HepG2 (cell line): ENCODE measurements around the gene HEXD. TPM values are rescaled to one million over a fixed set of nuclear protein-coding genes. Genes with fewer than 3 reads are reported as not detected.

ENCODE experiments used
- AGO2 ChIP-seq: fragments of 200-400 bp; formaldehyde crosslinking; optimal IDR thresholded peaks from 2 replicates; pipeline ENCODE3; 2017; ENCODE audit warnings: mild to moderate bottlenecking, low read depth, low read length, moderate library complexity
- BHLHE40 ChIP-seq: IDR thresholded peaks from 2 replicates; pipeline ENCODE4 v1.6.1; 2011; ENCODE audit warnings: low read length, improper control_type of control experiment
- MAF1 ChIP-seq: sonication (generic); formaldehyde crosslinking; IDR thresholded peaks from 2 replicates; pipeline ENCODE4 v1.5.0; 2020; ENCODE audit warnings: missing genetic modification reagents, borderline replicate concordance
- MTA1 ChIP-seq: sonication (generic); formaldehyde crosslinking; IDR thresholded peaks from 2 replicates; pipeline ENCODE4 v1.4.0; 2020; ENCODE audit warnings: missing genetic modification reagents, mild to moderate bottlenecking, borderline replicate concordance
- NFIC ChIP-seq: IDR thresholded peaks from 2 replicates; pipeline ENCODE4 v1.6.1; 2012; ENCODE audit warnings: mild to moderate bottlenecking, low read length, inconsistent platforms
- PHF20 ChIP-seq: sonication (generic); formaldehyde crosslinking; IDR thresholded peaks from 2 replicates; pipeline ENCODE4 v1.5.0; 2020; ENCODE audit warnings: mild to moderate bottlenecking, missing genetic modification reagents
- TEAD3 ChIP-seq: optimal IDR thresholded peaks from 2 replicates; pipeline ENCODE3; 2016; ENCODE audit warnings: borderline replicate concordance
- ZBTB3 ChIP-seq: sonication (generic); formaldehyde crosslinking; IDR thresholded peaks from 2 replicates; pipeline ENCODE4 v1.4.0; 2020; ENCODE audit warnings: low read depth, mild to moderate bottlenecking, moderate library complexity, missing genetic modification reagents, borderline replicate concordance
- ZNF580 ChIP-seq: IDR thresholded peaks from 2 replicates; pipeline ENCODE4 v1.6.1; 2016; ENCODE audit warnings: low read depth, borderline replicate concordance
- ZNF782 ChIP-seq: sonication (generic); formaldehyde crosslinking; IDR thresholded peaks from 2 replicates; pipeline ENCODE4 v1.4.0; 2020; ENCODE audit warnings: missing genetic modification reagents, mild to moderate bottlenecking, borderline replicate concordance
- ZSCAN12 ChIP-seq: sonication (generic); formaldehyde crosslinking; IDR thresholded peaks from 2 replicates; pipeline ENCODE4 v1.9.0; 2021; ENCODE audit warnings: mild to moderate bottlenecking, missing genetic modification reagents
- polyA plus RNA-seq, 8 experiments: library from polyadenylated mRNA; depleted of rRNA in 3 of 8; stranded (reverse) in 7 of 8; unstranded in 1 of 8; fragments of >200 nt; fragmentation: Illumina TruSeq in 4 of 8; extraction: Trizol in 4 of 8; gene quantifications; 2 replicates each; pipeline versions ENCODE4 v1.2.1 to v1.2.3, GENCODE V29; 2011 to 2016; ENCODE audit warnings: low read depth in 4 of 8, missing spikeins in 1 of 8, mixed read lengths in 1 of 8; ENCODE audit not compliant: insufficient read depth in 1 of 8
- total RNA-seq, 5 experiments: library from RNA; depleted of rRNA; stranded (reverse); fragments of >200 nt; fragmentation: Illumina TruSeq; extraction: Trizol; gene quantifications; 2 replicates each; pipeline ENCODE4 v1.2.3, GENCODE V29; 2016; ENCODE audit warnings: low read depth in 1 of 5
- TF ChIP-seq, protein P1 (sequence below), 2 experiments: fragments of 450-650 bp in 1 of 2; sonication (generic) in 1 of 2; formaldehyde crosslinking in 1 of 2; IDR thresholded peaks; 2 replicates each; pipeline versions ENCODE4 v1.6.1 to v1.8.0; 2016 to 2022; ENCODE audit warnings: antibody characterized with exemption in 1 of 2, mild to moderate bottlenecking in 1 of 2, missing genetic modification reagents in 1 of 2
- TF ChIP-seq, protein P2 (sequence below): sonication (generic); formaldehyde crosslinking; IDR thresholded peaks from 2 replicates; pipeline ENCODE4 v1.4.0; 2020; ENCODE audit warnings: low read depth, missing genetic modification reagents

The HEXD gene
- total and polyA plus RNA-seq, 2 of the 13 experiments (the other 11 are each of a cell fraction or from before 2014, with no cell fraction given) = 22.3 to 41.8 TPM

- TF ChIP-seq, protein P1, sequence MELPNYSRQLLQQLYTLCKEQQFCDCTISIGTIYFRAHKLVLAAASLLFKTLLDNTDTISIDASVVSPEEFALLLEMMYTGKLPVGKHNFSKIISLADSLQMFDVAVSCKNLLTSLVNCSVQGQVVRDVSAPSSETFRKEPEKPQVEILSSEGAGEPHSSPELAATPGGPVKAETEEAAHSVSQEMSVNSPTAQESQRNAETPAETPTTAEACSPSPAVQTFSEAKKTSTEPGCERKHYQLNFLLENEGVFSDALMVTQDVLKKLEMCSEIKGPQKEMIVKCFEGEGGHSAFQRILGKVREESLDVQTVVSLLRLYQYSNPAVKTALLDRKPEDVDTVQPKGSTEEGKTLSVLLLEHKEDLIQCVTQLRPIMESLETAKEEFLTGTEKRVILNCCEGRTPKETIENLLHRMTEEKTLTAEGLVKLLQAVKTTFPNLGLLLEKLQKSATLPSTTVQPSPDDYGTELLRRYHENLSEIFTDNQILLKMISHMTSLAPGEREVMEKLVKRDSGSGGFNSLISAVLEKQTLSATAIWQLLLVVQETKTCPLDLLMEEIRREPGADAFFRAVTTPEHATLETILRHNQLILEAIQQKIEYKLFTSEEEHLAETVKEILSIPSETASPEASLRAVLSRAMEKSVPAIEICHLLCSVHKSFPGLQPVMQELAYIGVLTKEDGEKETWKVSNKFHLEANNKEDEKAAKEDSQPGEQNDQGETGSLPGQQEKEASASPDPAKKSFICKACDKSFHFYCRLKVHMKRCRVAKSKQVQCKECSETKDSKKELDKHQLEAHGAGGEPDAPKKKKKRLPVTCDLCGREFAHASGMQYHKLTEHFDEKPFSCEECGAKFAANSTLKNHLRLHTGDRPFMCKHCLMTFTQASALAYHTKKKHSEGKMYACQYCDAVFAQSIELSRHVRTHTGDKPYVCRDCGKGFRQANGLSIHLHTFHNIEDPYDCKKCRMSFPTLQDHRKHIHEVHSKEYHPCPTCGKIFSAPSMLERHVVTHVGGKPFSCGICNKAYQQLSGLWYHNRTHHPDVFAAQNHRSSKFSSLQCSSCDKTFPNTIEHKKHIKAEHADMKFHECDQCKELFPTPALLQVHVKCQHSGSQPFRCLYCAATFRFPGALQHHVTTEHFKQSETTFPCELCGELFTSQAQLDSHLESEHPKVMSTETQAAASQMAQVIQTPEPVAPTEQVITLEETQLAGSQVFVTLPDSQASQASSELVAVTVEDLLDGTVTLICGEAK (IDR thresholded peaks at IDR 0.05) = no peak
- TF ChIP-seq, protein P1 (CRISPR knock-in tag; IDR thresholded peaks at IDR 0.05) = no peak
- TF ChIP-seq BHLHE40 (no peak), ZNF580 (CRISPR knock-in tag) (no peak), MAF1 (CRISPR knock-in tag) (no peak), NFIC (no peak), ZNF782 (CRISPR knock-in tag) (no peak), AGO2 (peak; percentile 71), MTA1 (CRISPR knock-in tag) (peak; percentile 27; the same call in 1 of the 2 replicates), PHF20 (no peak), ZSCAN12 (no peak), ZBTB3 (no peak), TEAD3 (CRISPR knock-in tag) (no peak)
- TF ChIP-seq, protein P2, sequence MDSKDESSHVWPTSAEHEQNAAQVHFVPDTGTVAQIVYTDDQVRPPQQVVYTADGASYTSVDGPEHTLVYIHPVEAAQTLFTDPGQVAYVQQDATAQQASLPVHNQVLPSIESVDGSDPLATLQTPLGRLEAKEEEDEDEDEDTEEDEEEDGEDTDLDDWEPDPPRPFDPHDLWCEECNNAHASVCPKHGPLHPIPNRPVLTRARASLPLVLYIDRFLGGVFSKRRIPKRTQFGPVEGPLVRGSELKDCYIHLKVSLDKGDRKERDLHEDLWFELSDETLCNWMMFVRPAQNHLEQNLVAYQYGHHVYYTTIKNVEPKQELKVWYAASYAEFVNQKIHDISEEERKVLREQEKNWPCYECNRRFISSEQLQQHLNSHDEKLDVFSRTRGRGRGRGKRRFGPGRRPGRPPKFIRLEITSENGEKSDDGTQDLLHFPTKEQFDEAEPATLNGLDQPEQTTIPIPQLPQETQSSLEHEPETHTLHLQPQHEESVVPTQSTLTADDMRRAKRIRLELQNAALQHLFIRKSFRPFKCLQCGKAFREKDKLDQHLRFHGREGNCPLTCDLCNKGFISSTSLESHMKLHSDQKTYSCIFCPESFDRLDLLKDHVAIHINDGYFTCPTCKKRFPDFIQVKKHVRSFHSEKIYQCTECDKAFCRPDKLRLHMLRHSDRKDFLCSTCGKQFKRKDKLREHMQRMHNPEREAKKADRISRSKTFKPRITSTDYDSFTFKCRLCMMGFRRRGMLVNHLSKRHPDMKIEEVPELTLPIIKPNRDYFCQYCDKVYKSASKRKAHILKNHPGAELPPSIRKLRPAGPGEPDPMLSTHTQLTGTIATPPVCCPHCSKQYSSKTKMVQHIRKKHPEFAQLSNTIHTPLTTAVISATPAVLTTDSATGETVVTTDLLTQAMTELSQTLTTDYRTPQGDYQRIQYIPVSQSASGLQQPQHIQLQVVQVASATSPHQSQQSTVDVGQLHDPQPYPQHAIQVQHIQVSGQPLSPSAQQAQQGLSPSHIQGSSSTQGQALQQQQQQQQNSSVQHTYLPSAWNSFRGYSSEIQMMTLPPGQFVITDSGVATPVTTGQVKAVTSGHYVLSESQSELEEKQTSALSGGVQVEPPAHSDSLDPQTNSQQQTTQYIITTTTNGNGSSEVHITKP (CRISPR knock-in tag) = no peak
Measured at GRCh38 chr17:82403662-82404660, 14.2 kb upstream of the HEXD start (continued).
